Memory B cell (primary cell): ENCODE data around the gene SLBP.

Source experiments
- ATAC-seq: fragments of 150-1000 bp; cut with Tn5 transposase; 2 replicates; pipeline ENCODE4 v1.10.0; 2021; ENCODE audit warnings: low read depth, mild to moderate bottlenecking, moderate library complexity
- DNase-seq, 2 donors: peaks; one replicate each; pipeline ENCODE4 v3.0.0; 2022; ENCODE audit warnings: low spot score in 2 of 2
- H3K27ac Mint-ChIP-seq: one replicate; pipeline ENCODE4 v1.8.0; 2022; ENCODE audit warnings: mild to moderate bottlenecking, moderate library complexity, mixed read lengths
- H3K27me3 Mint-ChIP-seq: one replicate; pipeline ENCODE4 v1.8.0; 2022; ENCODE audit warnings: mixed read lengths
- H3K36me3 Mint-ChIP-seq: one replicate; pipeline ENCODE4 v1.8.0; 2022; ENCODE audit warnings: mild to moderate bottlenecking, mixed read lengths
- H3K4me1 Mint-ChIP-seq: one replicate; pipeline ENCODE4 v1.8.0; 2022; ENCODE audit warnings: mixed read lengths
- H3K4me3 Mint-ChIP-seq: one replicate; pipeline ENCODE4 v1.8.0; 2022; ENCODE audit warnings: mild to moderate bottlenecking, moderate library complexity, mixed read lengths
- H3K9me3 Mint-ChIP-seq: one replicate; pipeline ENCODE4 v1.8.0; 2022; ENCODE audit warnings: mixed read lengths

SLBP gene

DNA sequence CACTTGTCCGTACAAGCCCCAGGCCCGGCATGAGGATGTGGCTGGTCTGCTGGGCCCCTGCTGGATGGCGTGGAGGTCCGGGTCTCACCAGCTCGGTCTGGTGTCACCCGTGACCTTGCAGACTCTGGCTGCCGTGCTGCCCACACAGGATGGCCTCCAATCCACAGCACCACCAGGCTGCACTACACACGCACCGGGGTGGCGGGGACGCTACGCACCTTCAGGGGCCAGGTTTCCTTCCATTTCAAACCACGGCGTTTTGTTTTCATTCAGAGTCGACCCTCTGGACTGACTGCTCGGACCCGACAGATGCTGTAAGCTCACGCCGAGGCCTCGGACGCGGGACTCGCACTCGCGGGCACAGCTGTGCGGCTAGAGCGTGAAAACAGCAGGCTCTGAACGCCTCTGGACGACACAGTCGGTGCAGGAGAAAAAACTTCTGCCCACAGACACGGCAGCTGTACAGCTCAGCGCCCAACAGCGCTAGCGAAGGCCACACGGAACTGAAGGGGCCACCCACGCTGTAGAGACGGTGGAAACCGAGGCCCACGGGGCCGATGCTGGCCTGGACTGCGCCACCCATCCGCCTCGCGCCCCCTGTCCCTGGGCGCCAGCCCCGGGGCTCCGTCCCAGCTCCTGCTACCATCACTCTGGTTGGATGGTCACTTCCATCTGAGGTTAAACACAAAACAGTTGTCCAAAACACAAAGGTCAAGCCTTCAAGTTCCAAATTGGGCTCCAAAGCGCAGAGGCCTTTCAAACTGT lies 68.0 kb downstream of the SLBP start:
- ATAC-seq, result no peak

More for the DNA sequence above, 68.0 kb downstream of the SLBP start:
- Mint-ChIP-seq H3K4me1 (no peaks in the 10 kb centered on the region), H3K36me3 (peaks cover 4% of the 10 kb centered on the region), H3K9me3 (no peaks in the 10 kb centered on the region), H3K4me3 (no peak overlapping the region), H3K27me3 (no peaks in the 10 kb centered on the region), H3K27ac (no peak overlapping the region)
- no peak for DNase-seq
